Subcutaneous abdominal adipose tissue (tissue), 5 donors: ENCODE results near the gene TRPM8.

Source experiments
- H3K27ac ChIP-seq: one replicate; pipeline ENCODE4 v1.7.0; 2013; ENCODE audit warnings: low read depth, mild to moderate bottlenecking, inconsistent platforms, low read length, moderate library complexity
- H3K27me3 ChIP-seq, 5 donors: one replicate each; pipeline ENCODE4 v1.7.0; 2013; ENCODE audit warnings: low read length in 5 of 5, inconsistent platforms in 1 of 5; ENCODE audit not compliant: control insufficient read depth in 5 of 5, insufficient read depth in 4 of 5
- H3K36me3 ChIP-seq, 5 donors: one replicate each; pipeline ENCODE4 v1.7.0; 2013; ENCODE audit warnings: low read length in 5 of 5; ENCODE audit not compliant: control insufficient read depth in 5 of 5, insufficient read depth in 5 of 5
- H3K4me1 ChIP-seq, 5 donors: one replicate each; pipeline ENCODE4 v1.7.0; 2013; ENCODE audit warnings: low read length in 5 of 5, mild to moderate bottlenecking in 3 of 5, moderate library complexity in 1 of 5; ENCODE audit not compliant: control insufficient read depth in 5 of 5, insufficient read depth in 5 of 5
- H3K4me3 ChIP-seq, 5 donors: one replicate each; pipeline ENCODE4 v1.7.0; 2013; ENCODE audit warnings: low read length in 5 of 5, low read depth in 1 of 5
- H3K9ac ChIP-seq, 5 donors: one replicate each; pipeline ENCODE4 v1.7.0; 2013; ENCODE audit warnings: low read length in 5 of 5, mild to moderate bottlenecking in 4 of 5, moderate library complexity in 3 of 5
- H3K9me3 ChIP-seq, 5 donors: one replicate each; pipeline ENCODE4 v1.7.0; 2013; ENCODE audit warnings: low read length in 5 of 5; ENCODE audit not compliant: control insufficient read depth in 5 of 5
- donor health status: healthy.
- donor health status: healthy.
- donor health status: healthy.
- donor health status: healthy.
- donor health status: healthy.

TRPM8 gene

DNA sequence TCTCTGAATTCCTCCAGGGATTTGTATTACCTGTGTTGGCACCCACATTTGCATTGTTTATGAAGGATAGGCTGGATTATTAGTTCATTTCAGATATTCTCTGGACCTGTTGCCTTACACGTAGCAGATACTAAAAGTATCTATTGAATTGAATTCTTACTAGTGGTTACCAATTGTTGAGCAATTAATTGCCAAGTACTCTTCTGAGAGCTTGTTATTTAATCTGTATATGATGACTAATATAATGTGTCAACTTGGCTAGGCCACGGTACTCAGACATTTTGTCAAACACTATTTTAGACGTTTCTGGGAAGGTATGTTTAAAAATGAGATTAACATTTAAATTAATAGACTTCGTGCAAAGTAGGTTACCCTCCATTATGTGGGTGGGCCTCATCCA, 130.9 kb downstream of the TRPM8 start:
- H3K4me1 ChIP-seq = no peaks in the 10 kb centered on the region
- peaks cover 0 to 4% (median 3%) of the 10 kb centered on the region in 5 donors for H3K27me3 ChIP-seq
- H3K27ac ChIP-seq = no peak overlapping the region
- no peak overlapping the region for H3K9ac ChIP-seq
- H3K9me3 ChIP-seq = no peaks in the 10 kb centered on the region
- H3K36me3 ChIP-seq = no peaks in the 10 kb centered on the region
- no peak overlapping the region for H3K4me3 ChIP-seq

GRCh38 chr2:234050455-234051135, 133.4 kb downstream of the TRPM8 start, which contains the start of gene SPP2:
SPP2 (plus strand) TSS chr2:234050702; CDS start chr2:234050787, 85 bp downstream.
- no peaks in the 10 kb centered on the region for H3K4me1 ChIP-seq
- no peaks in the 10 kb centered on the region for H3K36me3 ChIP-seq
- no peak within 1 kb of the TSS for H3K4me3 ChIP-seq
- no peak within 1 kb of the TSS for H3K27ac ChIP-seq
- no peak within 1 kb of the TSS for H3K9ac ChIP-seq
- H3K27me3 ChIP-seq = peaks cover 0 to 4% (median 3%) of the 10 kb centered on the region in 5 donors
- H3K9me3 ChIP-seq = no peaks in the 10 kb centered on the region

DNA sequence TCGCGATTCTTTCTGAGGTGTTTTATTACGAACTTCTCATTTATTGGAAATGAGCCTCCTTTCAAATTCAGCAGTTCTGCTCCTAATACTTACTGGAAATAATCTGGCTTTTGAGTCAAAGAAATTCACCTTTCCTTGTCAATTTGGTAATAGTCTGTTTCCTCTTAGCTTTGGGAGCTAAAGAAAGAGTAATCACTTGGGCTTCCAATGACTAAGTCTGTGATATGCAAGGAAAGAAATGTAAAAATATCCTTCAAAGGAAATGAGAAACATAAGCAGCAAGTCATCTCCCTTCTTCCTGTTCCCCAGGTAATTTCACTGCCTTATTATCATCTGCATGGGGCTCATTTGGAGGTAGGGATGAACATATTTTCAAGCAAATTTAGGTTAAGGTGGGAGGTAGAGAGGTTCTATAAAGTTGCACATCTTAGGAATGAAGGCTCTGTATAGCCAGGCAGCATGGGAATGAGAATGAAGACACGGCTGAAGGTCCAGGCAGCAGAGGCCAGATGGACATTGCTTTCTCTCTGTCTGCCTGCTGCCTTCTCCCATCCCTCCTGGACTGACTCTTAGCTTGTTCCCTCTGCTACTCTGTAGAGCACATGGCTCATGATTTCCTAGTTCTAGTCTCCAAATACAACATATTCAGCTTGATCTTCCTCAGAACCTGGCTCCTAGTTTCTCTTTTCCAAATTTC, 134.3 kb downstream of the TRPM8 start:
- Histone ChIP-seq H3K4me3 (no peak overlapping the region), H3K36me3 (no peaks in the 10 kb centered on the region), H3K27me3 (peaks cover 0 to 4% (median 3%) of the 10 kb centered on the region in 5 donors), H3K9me3 (no peaks in the 10 kb centered on the region), H3K27ac (no peak overlapping the region), H3K4me1 (no peaks in the 10 kb centered on the region), H3K9ac (no peak overlapping the region)

DNA sequence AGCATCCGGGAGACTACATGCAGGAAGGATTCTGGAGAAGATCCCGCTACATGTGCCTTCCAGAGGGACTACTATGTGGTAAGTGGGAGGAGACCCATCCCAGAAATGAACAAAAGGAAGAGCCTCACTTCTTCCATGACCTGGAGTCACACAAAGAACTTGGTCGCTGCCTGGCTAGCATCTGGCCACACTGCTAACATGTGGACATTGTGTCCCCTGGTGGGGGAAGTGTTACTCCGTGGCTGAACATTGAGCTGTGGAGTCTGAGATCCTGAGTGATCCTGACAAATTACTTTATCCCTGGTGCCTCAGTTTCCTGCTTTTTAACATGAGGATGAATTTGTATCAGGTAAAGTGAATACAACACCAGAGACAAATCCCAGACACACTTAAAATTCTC, 141.7 kb downstream of the TRPM8 start:
- Histone ChIP-seq H3K9me3 (no peaks in the 10 kb centered on the region), H3K4me3 (no peak overlapping the region), H3K9ac (no peak overlapping the region), H3K36me3 (no peaks in the 10 kb centered on the region), H3K27ac (no peak overlapping the region), H3K27me3 (peaks cover 0 to 8% (median 3%) of the 10 kb centered on the region in 5 donors), H3K4me1 (no peaks in the 10 kb centered on the region)

DNA sequence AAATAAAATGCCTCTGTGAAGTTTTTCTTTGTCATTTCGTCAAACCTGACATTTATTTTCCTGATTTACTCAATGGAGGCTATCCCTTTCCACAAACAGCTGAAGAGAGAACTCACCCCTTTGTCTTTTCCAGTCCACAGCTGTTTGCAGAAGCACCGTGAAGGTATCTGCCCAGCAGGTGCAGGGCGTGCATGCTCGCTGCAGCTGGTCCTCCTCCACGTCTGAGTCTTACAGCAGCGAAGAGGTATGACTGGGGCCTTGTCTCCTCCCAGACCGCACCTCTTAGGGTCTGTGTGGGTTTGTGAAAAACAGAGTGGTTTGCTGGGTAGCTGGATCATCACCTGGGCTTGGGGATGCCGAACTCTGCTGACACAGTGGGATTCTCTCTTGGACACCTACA, 143.1 kb downstream of the TRPM8 start:
- no peaks in the 10 kb centered on the region for H3K9me3 ChIP-seq
- H3K9ac ChIP-seq = no peak overlapping the region
- H3K4me3 ChIP-seq = no peak overlapping the region
- H3K27me3 ChIP-seq = peaks cover 0 to 8% (median 3%) of the 10 kb centered on the region in 5 donors
- no peaks in the 10 kb centered on the region for H3K36me3 ChIP-seq
- no peak overlapping the region for H3K27ac ChIP-seq
- no peaks in the 10 kb centered on the region for H3K4me1 ChIP-seq

DNA sequence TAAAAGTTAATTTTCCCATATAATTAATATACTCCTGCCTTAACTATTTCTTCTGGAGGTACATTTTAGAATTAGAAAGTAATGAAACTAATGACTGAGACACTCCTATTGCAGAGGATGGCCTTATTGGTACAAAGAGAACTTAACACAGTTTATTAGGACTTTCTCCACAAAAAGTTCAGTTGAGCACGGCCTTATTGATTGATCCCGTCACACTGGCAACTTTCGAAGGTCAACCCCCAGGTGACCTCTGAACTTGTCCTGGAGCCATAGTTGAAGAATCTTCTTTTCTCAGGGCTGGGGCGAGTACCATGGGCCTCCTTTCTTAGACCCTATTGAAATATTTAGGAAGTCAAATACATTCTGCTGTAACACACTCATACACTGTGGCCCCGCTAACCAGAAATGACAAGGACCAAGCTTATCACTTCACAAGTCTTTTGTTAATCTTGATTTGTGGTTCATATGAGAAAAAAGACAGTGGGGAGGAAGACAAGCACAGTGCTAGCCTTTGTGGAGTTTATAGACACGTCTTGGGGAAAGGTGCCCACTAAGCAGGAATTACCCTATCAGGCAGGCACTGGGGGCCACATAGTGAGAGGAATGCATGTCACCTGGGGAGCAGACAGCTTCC, 144.6 kb downstream of the TRPM8 start:
- Histone ChIP-seq H3K27ac (no peak overlapping the region), H3K36me3 (no peaks in the 10 kb centered on the region), H3K4me1 (no peaks in the 10 kb centered on the region)

GRCh38 chr2:234066587-234066986, 149.4 kb downstream of the TRPM8 start:
- no peaks in the 10 kb centered on the region for H3K4me1 ChIP-seq
- H3K9ac ChIP-seq = no peak overlapping the region
- H3K4me3 ChIP-seq = no peak overlapping the region
- no peaks in the 10 kb centered on the region for H3K36me3 ChIP-seq
- peaks cover 0 to 13% (median 0%) of the 10 kb centered on the region in 5 donors for H3K9me3 ChIP-seq
- no peak overlapping the region for H3K27ac ChIP-seq
- no peaks in the 10 kb centered on the region for H3K27me3 ChIP-seq

More for the DNA sequence above, 144.6 kb downstream of the TRPM8 start:
- H3K27me3 ChIP-seq = peaks cover 0 to 7% (median 3%) of the 10 kb centered on the region in 5 donors
- no peaks in the 10 kb centered on the region for H3K9me3 ChIP-seq
- H3K9ac ChIP-seq = no peak overlapping the region
- no peak overlapping the region for H3K4me3 ChIP-seq
